ENCODE results near the gene CBFB. TPM values are rescaled to one million over a fixed set of nuclear protein-coding genes. Genes with fewer than 3 reads are reported as not detected.
"Not testable (repeated sequence)": the region's sequence is repeated elsewhere in the genome, so short reads cannot be mapped to it uniquely, and the experiment has no call there.

CBFB gene
- total and polyA plus RNA-seq, 7 experiments from 2014 or later = 53.2 to 223 (median 81.2) TPM

- POLR2A ChIA-PET, CTCF ChIA-PET, H3K4me3 Mint-ChIP-seq: not testable (repeated sequence)
These were observed 35.4 kb upstream of the CBFB start for GRCh38 chr16:66993558-66993957.

GRCh38 chr16:66996324-66996982, 32.5 kb upstream of the CBFB start:
- ChIA-PET POLR2A (interaction anchor here (0.7 kb wide), 1 partner anchor 9 kb away, joined by 3 read pairs; no protein-coding TSS in a partner anchor), CTCF (interaction anchor here (0.6 kb wide), 1 partner anchor 22 kb away, joined by 5 read pairs; no protein-coding TSS in a partner anchor)
- Histone ChIP-seq H3K36me3 (ENCODE audit: control insufficient read depth in 2 of 3, insufficient read depth in 3 of 3, low read length in 3 of 3) (no peaks in the 10 kb centered on the region), H3K4me3 (ENCODE audit: low read length) (no peak overlapping the region), H3K4me1 (ENCODE audit: control insufficient read depth in 2 of 2, insufficient read depth in 2 of 2, low read length in 2 of 2) (peaks cover 3 to 5% of the 10 kb centered on the region in 2 donors), H3K9me3 (ENCODE audit: control insufficient read depth in 2 of 3, low read length in 3 of 3) (no peaks in the 10 kb centered on the region), H3K27me3 (ENCODE audit: control insufficient read depth in 2 of 2, insufficient read depth in 2 of 2, low read length in 2 of 2) (no peaks in the 10 kb centered on the region), H3K27ac (ENCODE audit: low read depth, low read length) (no peak overlapping the region)
- ATAC-seq (no peak), DNase-seq (no peak)
- Mint-ChIP-seq H3K9me3 (no peaks in the 10 kb centered on the region), H3K4me1 (peaks cover 0 to 29% (median 7%) of the 10 kb centered on the region in 7 donors), H3K4me3 (no peak overlapping the region), H3K27ac (no peak overlapping the region), H3K36me3 (peaks cover 0 to 16% (median 0%) of the 10 kb centered on the region in 5 donors), H3K27me3 (no peaks in the 10 kb centered on the region)
- intact Hi-C loops (cut with micrococcal nuclease) = no loop called here

More at GRCh38 chr16:66993558-66993957, 35.4 kb upstream of the CBFB start:
- H3K4me1 ChIP-seq (ENCODE audit: control insufficient read depth in 2 of 2, insufficient read depth in 2 of 2, low read length in 2 of 2); H3K36me3 Mint-ChIP-seq; H3K9me3 Mint-ChIP-seq; H3K27me3 Mint-ChIP-seq; H3K4me3 ChIP-seq (ENCODE audit: low read length); H3K27ac ChIP-seq (ENCODE audit: low read depth, low read length); H3K36me3 ChIP-seq (ENCODE audit: control insufficient read depth in 2 of 3, insufficient read depth in 3 of 3, low read length in 3 of 3); intact Hi-C loops (cut with micrococcal nuclease); ATAC-seq; DNase-seq; H3K9me3 ChIP-seq (ENCODE audit: control insufficient read depth in 2 of 3, low read length in 3 of 3); H3K27me3 ChIP-seq (ENCODE audit: control insufficient read depth in 2 of 2, insufficient read depth in 2 of 2, low read length in 2 of 2); H3K27ac Mint-ChIP-seq: not testable (repeated sequence)
- peaks cover 0 to 13% (median 0%) of the 10 kb centered on the region in 7 donors for H3K4me1 Mint-ChIP-seq

- H3K27ac Mint-ChIP-seq = peak overlapping the region in 2 of 9 donors; percentile 11 to 22
- peaks cover 4 to 31% (median 9%) of the 10 kb centered on the region in 7 donors for H3K4me1 Mint-ChIP-seq
- intact Hi-C loops (cut with micrococcal nuclease) = no loop called here
These were observed 32.0 kb upstream of the CBFB start for GRCh38 chr16:66996983-66997358.

GRCh38 chr16:67000384-67001351, 28.3 kb upstream of the CBFB start:
- peak overlapping the region; percentile 65 to 88 (median 84) for H3K4me3 Mint-ChIP-seq
- Histone ChIP-seq H3K4me1 (ENCODE audit: control insufficient read depth in 2 of 2, insufficient read depth in 2 of 2, low read length in 2 of 2) (peaks cover 4 to 9% of the 10 kb centered on the region in 2 donors), H3K9me3 (ENCODE audit: control insufficient read depth in 2 of 3, low read length in 3 of 3) (no peaks in the 10 kb centered on the region), H3K27me3 (ENCODE audit: control insufficient read depth in 2 of 2, insufficient read depth in 2 of 2, low read length in 2 of 2) (no peaks in the 10 kb centered on the region), H3K27ac (ENCODE audit: low read depth, low read length) (peak overlapping the region; percentile 72), H3K36me3 (ENCODE audit: control insufficient read depth in 2 of 3, insufficient read depth in 3 of 3, low read length in 3 of 3) (peaks cover 0 to 7% (median 0%) of the 10 kb centered on the region in 3 experiments), H3K4me3 (ENCODE audit: low read length) (peak overlapping the region; percentile 75)
- DNase-seq (peak; percentile 39 to 73 (median 61)), ATAC-seq (peak; percentile 81)
- CTCF ChIA-PET = no interaction called here
- H3K9me3 Mint-ChIP-seq = peaks cover 0 to 2% (median 0%) of the 10 kb centered on the region in 11 donors
- peaks cover 6 to 42% (median 14%) of the 10 kb centered on the region in 7 donors for H3K4me1 Mint-ChIP-seq
- intact Hi-C loops (cut with micrococcal nuclease) = loop anchor here (1.0 to 2.0 kb wide), 7 partner anchors 14 to 248 kb away; partner anchors contain the start of genes CBFB (in 1 of the 2), MATCAP1 (in 1 of the 2), PHAF1 (in 1 of the 2) and SLC9A5 (in 1 of the 2)
- H3K27ac Mint-ChIP-seq = peak overlapping the region; percentile 68 to 89 (median 80)
- H3K36me3 Mint-ChIP-seq = peaks cover 0 to 32% (median 4%) of the 10 kb centered on the region in 5 donors
- H3K27me3 Mint-ChIP-seq = no peaks in the 10 kb centered on the region
- POLR2A ChIA-PET = interaction anchor here (0.5 to 1.5 kb wide), 4 partner anchors 9 to 154 kb away, joined by 3 to 5 read pairs (median 3); no protein-coding TSS in a partner anchor

More at GRCh38 chr16:66996983-66997358, 32.0 kb upstream of the CBFB start:
- DNase-seq = no peak
- H3K27ac ChIP-seq (ENCODE audit: low read depth, low read length) = no peak overlapping the region
- no peaks in the 10 kb centered on the region for H3K9me3 ChIP-seq (ENCODE audit: control insufficient read depth in 2 of 3, low read length in 3 of 3)
- CTCF ChIA-PET = interaction anchor here (0.6 kb wide), 1 partner anchor 22 kb away, joined by 5 read pairs; no protein-coding TSS in a partner anchor
- POLR2A ChIA-PET = no interaction called here
- ATAC-seq = no peak
- no peaks in the 10 kb centered on the region for H3K27me3 ChIP-seq (ENCODE audit: control insufficient read depth in 2 of 2, insufficient read depth in 2 of 2, low read length in 2 of 2)
- Mint-ChIP-seq H3K27me3 (no peaks in the 10 kb centered on the region), H3K36me3 (peaks cover 0 to 19% (median 0%) of the 10 kb centered on the region in 5 donors), H3K9me3 (peaks cover 0 to 2% (median 0%) of the 10 kb centered on the region in 11 donors), H3K4me3 (no peak overlapping the region)
- peaks cover 4 to 9% of the 10 kb centered on the region in 2 donors for H3K4me1 ChIP-seq (ENCODE audit: control insufficient read depth in 2 of 2, insufficient read depth in 2 of 2, low read length in 2 of 2)
- no peak overlapping the region for H3K4me3 ChIP-seq (ENCODE audit: low read length)
- no peaks in the 10 kb centered on the region for H3K36me3 ChIP-seq (ENCODE audit: control insufficient read depth in 2 of 3, insufficient read depth in 3 of 3, low read length in 3 of 3)

GRCh38 chr16:67001726-67002125, 27.2 kb upstream of the CBFB start:
- POLR2A ChIA-PET = no interaction called here
- Mint-ChIP-seq H3K4me3 (peak overlapping the region; percentile 25 to 88 (median 71)), H3K27me3 (no peaks in the 10 kb centered on the region), H3K27ac (peak overlapping the region in 3 of 9 donors; percentile 31 to 58 (median 40)), H3K9me3 (peaks cover 0 to 2% (median 0%) of the 10 kb centered on the region in 11 donors), H3K36me3 (peaks cover 0 to 33% (median 5%) of the 10 kb centered on the region in 5 donors), H3K4me1 (peaks cover 6 to 44% (median 14%) of the 10 kb centered on the region in 7 donors)
- Histone ChIP-seq H3K4me3 (ENCODE audit: low read length) (no peak overlapping the region), H3K4me1 (ENCODE audit: control insufficient read depth in 2 of 2, insufficient read depth in 2 of 2, low read length in 2 of 2) (peaks cover 4 to 9% of the 10 kb centered on the region in 2 donors), H3K27me3 (ENCODE audit: control insufficient read depth in 2 of 2, insufficient read depth in 2 of 2, low read length in 2 of 2) (no peaks in the 10 kb centered on the region), H3K9me3 (ENCODE audit: control insufficient read depth in 2 of 3, low read length in 3 of 3) (no peaks in the 10 kb centered on the region), H3K36me3 (ENCODE audit: control insufficient read depth in 2 of 3, insufficient read depth in 3 of 3, low read length in 3 of 3) (peaks cover 0 to 7% (median 0%) of the 10 kb centered on the region in 3 experiments), H3K27ac (ENCODE audit: low read depth, low read length) (no peak overlapping the region)
- CTCF ChIA-PET = no interaction called here
- ATAC-seq (no peak), DNase-seq (no peak)
- intact Hi-C loops (cut with micrococcal nuclease) = loop anchor here (2.0 kb wide), 2 partner anchors 17 to 247 kb away; partner anchors contain the start of gene SLC9A5 (in 1 of the 2)
